ENCODE measurements around the gene SLC17A7. TPM values are rescaled to one million over a fixed set of nuclear protein-coding genes. Genes with fewer than 3 reads are reported as not detected.
A peak's percentile ranks its signal among the peaks of the same experiment; 100 is the strongest.
"Not testable (repeated sequence)": the region's sequence is repeated elsewhere in the genome, so short reads cannot be mapped to it uniquely, and the experiment has no call there.

The SLC17A7 gene
- polyA plus RNA-seq (ENCODE audit: insufficient read length in 12 of 12) = 1 to 10 TPM in 6 of 12 donors, under 1 TPM in 4, not detected in 2; 0.68 to 1.8 (median 1.1) TPM
- long read RNA-seq, donor 1, partial matches to known transcripts = 827 of 887 reads
- long read RNA-seq, donor 1, other reads (novel, unspliced or antisense) = 60 of 887 reads
- long read RNA-seq, donor 2, partial matches to known transcripts = 9,562 of 9,863 reads
- long read RNA-seq, donor 2, other reads (novel, unspliced or antisense) = 301 of 9,863 reads
- long read RNA-seq, donor 3 = 0 reads
- long read RNA-seq, donor 4 = 0 reads
- long read RNA-seq, donor 5 = 0 reads
- long read RNA-seq, donor 6 = 0 reads
- long read RNA-seq, donor 7, partial matches to known transcripts = 38 of 66 reads
- long read RNA-seq, donor 7, other reads (novel, unspliced or antisense) = 28 of 66 reads
- long read RNA-seq, donor 8 = 0 reads
- long read RNA-seq, donor 9 = 0 reads
- long read RNA-seq, donor 10, partial matches to known transcripts = 0 of 1 reads
- long read RNA-seq, donor 10, other reads (novel, unspliced or antisense) = 0 of 1 reads
- long read RNA-seq, donor 11 = 0 reads

GRCh38 chr19:49441210-49441959 is at the start of gene SLC17A7:
TSS of gene SLC17A7 (minus strand) at chr19:49441527. CDS start at chr19:49441379, 148 bp downstream.
- no peak for DNase-seq

GRCh38 chr19:49490287-49491029 is 49.1 kb upstream of the SLC17A7 start:
- DNase-seq = no peak

- DNase-seq = no peak
These were observed 48.4 kb upstream of the SLC17A7 start for GRCh38 chr19:49489601-49490167.

GRCh38 chr19:49488863-49489537 is 47.7 kb upstream of the SLC17A7 start:
- DNase-seq = no peak

GRCh38 chr19:49488046-49488862 is 46.9 kb upstream of the SLC17A7 start:
- no peak for DNase-seq

- DNase-seq = peak; percentile 100
These were observed 46.1 kb upstream of the SLC17A7 start, which contains the start of gene RPL13A for GRCh38 chr19:49487277-49488045. TSS of gene RPL13A (plus strand) at chr19:49487608. CDS start at chr19:49487630, 22 bp downstream.

- no peak for DNase-seq
These were observed 45.5 kb upstream of the SLC17A7 start for GRCh38 chr19:49486710-49487276.

- DNase-seq = no peak
These were observed 44.9 kb upstream of the SLC17A7 start for GRCh38 chr19:49486232-49486631.

- no peak for DNase-seq
These were observed 39.8 kb upstream of the SLC17A7 start for GRCh38 chr19:49481020-49481683.

- no peak for DNase-seq
These were observed 38.8 kb upstream of the SLC17A7 start for GRCh38 chr19:49479975-49480628.

GRCh38 chr19:49475995-49476880 is 34.9 kb upstream of the SLC17A7 start:
- DNase-seq = no peak

GRCh38 chr19:49475191-49475917 is 34.0 kb upstream of the SLC17A7 start:
- DNase-seq = no peak

GRCh38 chr19:49474542-49474924 is 33.2 kb upstream of the SLC17A7 start:
- no peak for DNase-seq

- DNase-seq = peak; percentile 83
These were observed 32.7 kb upstream of the SLC17A7 start, which contains the start of gene FLT3LG for GRCh38 chr19:49473868-49474541. TSS of gene FLT3LG (plus strand) at chr19:49474215. CDS start at chr19:49474640, 425 bp downstream.

- not testable (repeated sequence) for DNase-seq
These were observed 32.2 kb upstream of the SLC17A7 start for GRCh38 chr19:49473501-49473867.

Data from muscle of arm (tissue), 14 donors.